ENCODE measurements around the gene USP6.
"Not testable (repeated sequence)": the region's sequence is repeated elsewhere in the genome, so short reads cannot be mapped to it uniquely, and the experiment has no call there.

USP6 gene

DNA sequence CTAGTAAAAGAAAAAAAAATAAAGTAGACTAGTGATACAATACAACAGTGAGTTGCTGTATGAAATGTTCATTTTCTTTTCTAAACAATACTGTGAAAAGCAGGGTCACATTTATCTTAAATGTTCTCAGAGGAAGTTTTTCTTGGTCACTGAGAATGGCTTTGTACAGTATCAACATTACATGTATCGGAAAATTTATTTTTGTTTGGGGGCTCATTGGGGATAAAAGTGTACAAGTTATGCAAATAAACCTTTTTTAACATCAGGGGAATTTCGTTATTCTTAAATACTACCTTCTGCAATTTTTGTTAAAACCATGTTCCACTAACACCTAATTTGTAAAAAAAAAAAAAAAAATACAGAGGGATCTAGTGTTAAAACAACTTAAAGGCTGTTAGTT, 84.5 kb downstream of the USP6 start:
- no peak for DNase-seq

GRCh38 chr17:5201011-5201410, 85.2 kb downstream of the USP6 start:
- DNase-seq: no peak

- DNase-seq: no peak
Measured at GRCh38 chr17:5203178-5203907, 87.5 kb downstream of the USP6 start.

DNA sequence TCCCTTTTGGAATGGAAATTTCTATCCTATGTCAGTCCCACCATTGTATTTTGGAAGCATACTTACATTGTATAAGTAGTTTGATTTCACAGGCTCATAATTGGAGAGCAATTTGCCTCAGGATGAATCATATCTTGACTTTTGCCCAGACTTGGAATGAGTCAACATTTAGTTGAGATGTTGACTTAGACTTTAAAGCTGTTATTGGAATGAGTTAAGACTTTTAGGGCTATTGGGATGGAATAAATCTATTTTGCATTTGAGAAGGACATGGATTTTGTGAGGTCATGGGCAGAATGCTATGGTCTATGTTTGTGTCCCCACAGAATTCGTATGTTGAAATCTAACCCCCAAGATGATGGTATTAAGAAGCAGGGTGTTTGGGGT, 88.1 kb downstream of the USP6 start:
- DNase-seq: no peak

- no peak for DNase-seq
Measured at GRCh38 chr17:5209396-5209795, 93.6 kb downstream of the USP6 start.

DNA sequence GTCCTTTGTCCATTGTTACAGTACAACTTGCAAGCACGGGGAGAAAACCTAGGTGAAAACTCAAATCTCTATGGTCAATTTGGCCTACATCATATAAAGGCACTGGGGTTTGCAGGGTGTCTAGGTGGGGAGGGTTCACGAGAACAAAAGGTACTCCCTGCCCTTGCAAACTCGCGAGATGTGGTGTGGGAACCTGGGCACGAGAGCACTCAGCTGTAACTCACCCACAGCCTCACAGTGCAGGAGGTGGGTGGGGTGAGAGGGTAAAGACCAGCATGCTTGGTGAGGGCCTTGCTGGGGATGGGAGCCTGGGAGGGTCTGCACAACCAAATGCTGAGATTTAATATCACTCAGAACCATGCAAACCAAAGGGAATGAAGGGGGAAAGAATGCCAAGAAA, 94.3 kb downstream of the USP6 start:
- no peak for DNase-seq

DNA sequence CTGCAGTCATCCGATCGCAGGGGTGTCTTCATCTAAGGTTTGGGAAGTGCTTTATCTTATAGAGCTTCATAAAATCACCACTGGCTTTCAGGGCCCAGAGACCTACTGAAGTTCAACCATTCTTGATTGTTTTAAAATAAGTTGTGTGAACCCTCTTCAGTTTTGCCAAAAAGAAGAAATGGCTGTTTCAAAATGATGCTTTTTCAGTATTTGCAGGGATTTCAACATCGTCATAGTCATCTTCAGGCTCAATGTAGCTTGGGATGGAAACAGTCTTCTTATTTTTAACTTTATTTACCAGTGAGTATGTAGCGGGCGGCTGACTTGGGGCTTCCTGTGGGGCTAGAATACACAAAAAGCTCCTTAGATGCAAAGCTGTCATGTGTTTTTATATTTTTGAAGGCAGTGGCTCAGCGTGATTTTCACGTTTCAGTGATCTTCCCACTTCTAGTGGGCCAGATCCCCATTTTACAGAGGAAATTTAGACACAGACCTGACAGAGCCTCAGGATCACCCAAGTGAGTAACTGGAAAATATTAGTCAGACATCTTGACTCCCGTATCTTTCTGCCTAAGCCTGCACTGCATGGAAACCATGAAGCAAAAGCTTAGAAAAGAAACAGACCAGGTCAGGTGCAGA, 94.9 kb downstream of the USP6 start:
- DNase-seq: no peak

- no peak for DNase-seq
Measured at GRCh38 chr17:5211458-5211857, 95.6 kb downstream of the USP6 start.

DNA sequence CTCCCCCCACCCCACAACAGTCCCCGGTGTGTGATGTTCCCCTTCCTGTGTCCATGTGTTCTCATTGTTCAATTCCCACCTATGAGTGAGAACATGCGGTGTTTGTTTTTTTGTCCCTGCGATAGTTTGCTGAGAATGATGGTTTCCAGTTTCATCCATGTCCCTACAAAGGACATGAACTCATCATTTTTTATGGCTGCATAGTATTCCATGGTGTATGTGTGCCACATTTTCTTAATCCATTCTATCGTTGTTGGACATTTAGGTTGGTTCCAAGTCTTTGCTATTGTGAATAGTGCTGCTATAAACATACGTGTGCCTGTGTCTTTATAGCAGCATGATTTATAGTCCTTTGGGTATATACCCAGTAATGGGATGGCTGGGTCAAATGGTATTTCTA, 101.7 kb downstream of the USP6 start:
- DNase-seq: not testable (repeated sequence)

DNA sequence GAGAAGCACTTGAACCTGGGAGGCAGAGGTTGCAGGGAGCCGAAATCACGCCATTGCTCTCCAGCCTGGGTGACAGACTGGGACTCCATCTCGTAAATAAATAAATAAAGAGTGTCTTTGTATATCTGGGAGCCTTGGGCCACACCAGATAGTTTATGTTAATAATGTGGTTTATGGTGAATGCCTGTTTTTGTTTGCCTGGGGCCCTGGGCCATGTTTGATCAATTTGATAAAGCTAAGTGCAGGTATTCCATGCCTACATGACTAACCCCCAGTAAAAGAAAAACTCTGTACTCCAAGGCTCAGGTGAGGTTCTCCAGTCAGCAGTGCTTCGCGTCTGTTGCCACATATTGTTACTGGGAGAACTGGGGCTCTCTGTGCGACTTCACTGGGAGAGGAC, 103.7 kb downstream of the USP6 start:
- DNase-seq: no peak

DNA sequence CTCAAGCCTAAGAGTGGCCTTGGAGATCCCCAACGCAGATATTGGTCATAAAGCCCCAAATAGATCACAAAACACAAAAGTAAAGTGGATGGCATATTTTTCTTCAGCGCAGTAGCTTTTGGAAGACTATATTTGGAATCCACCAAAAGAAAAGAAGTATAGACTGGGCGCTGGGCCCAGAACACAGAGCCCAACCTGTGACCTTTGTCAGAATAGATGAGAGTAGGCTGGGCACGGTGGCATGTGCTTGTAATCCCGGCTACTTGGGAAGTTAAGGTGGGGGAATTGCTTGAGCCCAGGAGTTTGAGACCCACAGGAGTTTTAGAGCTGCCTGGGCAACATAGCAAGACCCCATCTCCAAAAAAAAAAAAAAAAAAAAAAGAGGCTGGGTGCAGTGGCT, 104.2 kb downstream of the USP6 start:
- DNase-seq: no peak

GRCh38 chr17:5221912-5222311, 106.1 kb downstream of the USP6 start:
- DNase-seq: not testable (repeated sequence)

Measured in NCI-H2029 (cell line).